K562 (cell line): ENCODE measurements around the gene SLC25A42. TPM values are rescaled to one million over a fixed set of nuclear protein-coding genes. Genes with fewer than 3 reads are reported as not detected.

Experiments
- ARNT ChIP-seq, 2 experiments: fragments of 450-650 bp; IDR thresholded peaks; 2 replicates each; pipeline ENCODE4 v1.6.1; 2016; ENCODE audit warnings: mild to moderate bottlenecking in 1 of 2
- CBFA2T2 ChIP-seq: fragments of 450-650 bp; conservative IDR thresholded peaks from 2 replicates; pipeline ENCODE4 v1.6.1; 2017; ENCODE audit warnings: mild to moderate bottlenecking
- FOS ChIP-seq: IDR thresholded peaks from 3 replicates; pipeline ENCODE4 v1.6.1; 2011; ENCODE audit not compliant: insufficient read length; ENCODE audit errors: extremely low read depth
- FOXJ3 ChIP-seq: sonication (generic); formaldehyde crosslinking; IDR thresholded peaks from 2 replicates; pipeline ENCODE4 v1.4.0; 2020; ENCODE audit warnings: mild to moderate bottlenecking, missing genetic modification reagents
- MED1 ChIP-seq: sonication (generic); formaldehyde crosslinking; IDR thresholded peaks from 2 replicates; pipeline ENCODE4 v1.8.1; 2023; ENCODE audit warnings: missing genetic modification reagents, borderline replicate concordance
- NBN ChIP-seq: fragments of 450-650 bp; IDR thresholded peaks from 2 replicates; pipeline ENCODE4 v1.6.1; 2016; ENCODE audit warnings: low read depth, mild to moderate bottlenecking
- NUFIP1 ChIP-seq: fragments of 450-650 bp; IDR thresholded peaks from 2 replicates; pipeline ENCODE4 v1.6.1; 2018; ENCODE audit not compliant: partially characterized antibody
- PCBP2 ChIP-seq: fragments of 200-400 bp; formaldehyde crosslinking; IDR thresholded peaks from 2 replicates; pipeline ENCODE4 v1.6.1; 2018; ENCODE audit warnings: low read length, low read depth, mild to moderate bottlenecking, moderate library complexity; ENCODE audit not compliant: poor library complexity, severe bottlenecking
- SRF ChIP-seq, 2 experiments: fragments of 250-450, 450-650 bp in 1 of 2; sonication (Bioruptor Pico) in 1 of 2; sonication (generic) in 1 of 2; formaldehyde crosslinking; IDR thresholded peaks; 2 replicates each; pipeline versions ENCODE4 v1.5.0 to v1.5.1; 2020 to 2022; ENCODE audit warnings: mild to moderate bottlenecking in 1 of 2, missing genetic modification reagents in 1 of 2
- TCF7L2 ChIP-seq: fragments of 150-350 bp; IDR thresholded peaks from 2 replicates; pipeline ENCODE4 v1.6.1; 2016; ENCODE audit warnings: low read depth, mild to moderate bottlenecking, low read length, moderate library complexity
- ZNF57 ChIP-seq: fragments of 450-650 bp; formaldehyde crosslinking; IDR thresholded peaks from 2 replicates; pipeline ENCODE4 v1.4.0; 2020; ENCODE audit warnings: mild to moderate bottlenecking, moderate library complexity
- polyA plus RNA-seq, 8 experiments: library from polyadenylated mRNA; depleted of rRNA in 4 of 8; stranded (reverse) in 5 of 8; unstranded in 3 of 8; fragments of >200 nt; fragmentation: Nextera tagmentation in 2 of 8; fragmentation: Illumina TruSeq in 1 of 8; extraction: Ambion mirVana in 2 of 8; extraction: Trizol in 1 of 8; gene quantifications; 2 replicates each; pipeline versions ENCODE4 v1.2.1 to v1.2.3, GENCODE V29; 2011 to 2014; ENCODE audit warnings: inconsistent platforms in 1 of 8, missing spikeins in 1 of 8
- total RNA-seq, 7 experiments: library from RNA; depleted of rRNA in 6 of 7; stranded (reverse); fragments of >200 nt in 6 of 7; fragmentation: Illumina TruSeq in 2 of 7; extraction: Trizol in 2 of 7; gene quantifications; 2 replicates each; pipeline versions ENCODE4 v1.2.1 to v1.2.3, GENCODE V29; 2011 to 2021; ENCODE audit warnings: low replicate concordance in 1 of 7
- TF ChIP-seq, protein P1 (sequence below): IDR thresholded peaks from 2 replicates; pipeline ENCODE4 v1.6.1; 2016; ENCODE audit warnings: missing genetic modification characterization, missing compliant biosample characterization
- TF ChIP-seq, protein P2 (sequence below): sonication (generic); formaldehyde crosslinking; IDR thresholded peaks from 2 replicates; pipeline ENCODE4 v1.8.0; 2022; ENCODE audit warnings: mild to moderate bottlenecking, missing genetic modification reagents
- TF ChIP-seq, protein P3 (sequence below): fragments of 450-650 bp; IDR thresholded peaks from 2 replicates; pipeline ENCODE4 v1.6.1; 2016; ENCODE audit warnings: low read depth
- TF ChIP-seq, protein P4 (sequence below): sonication (generic); formaldehyde crosslinking; IDR thresholded peaks from 2 replicates; pipeline ENCODE4 v1.8.1; 2023; ENCODE audit warnings: mild to moderate bottlenecking, missing genetic modification reagents

Gene SLC25A42
- total and polyA plus RNA-seq, 9 of the 15 experiments (the other 6 are each of a cell fraction or from before 2014, with no cell fraction given): 0.59 to 32.2 (median 14.1) TPM

DNA sequence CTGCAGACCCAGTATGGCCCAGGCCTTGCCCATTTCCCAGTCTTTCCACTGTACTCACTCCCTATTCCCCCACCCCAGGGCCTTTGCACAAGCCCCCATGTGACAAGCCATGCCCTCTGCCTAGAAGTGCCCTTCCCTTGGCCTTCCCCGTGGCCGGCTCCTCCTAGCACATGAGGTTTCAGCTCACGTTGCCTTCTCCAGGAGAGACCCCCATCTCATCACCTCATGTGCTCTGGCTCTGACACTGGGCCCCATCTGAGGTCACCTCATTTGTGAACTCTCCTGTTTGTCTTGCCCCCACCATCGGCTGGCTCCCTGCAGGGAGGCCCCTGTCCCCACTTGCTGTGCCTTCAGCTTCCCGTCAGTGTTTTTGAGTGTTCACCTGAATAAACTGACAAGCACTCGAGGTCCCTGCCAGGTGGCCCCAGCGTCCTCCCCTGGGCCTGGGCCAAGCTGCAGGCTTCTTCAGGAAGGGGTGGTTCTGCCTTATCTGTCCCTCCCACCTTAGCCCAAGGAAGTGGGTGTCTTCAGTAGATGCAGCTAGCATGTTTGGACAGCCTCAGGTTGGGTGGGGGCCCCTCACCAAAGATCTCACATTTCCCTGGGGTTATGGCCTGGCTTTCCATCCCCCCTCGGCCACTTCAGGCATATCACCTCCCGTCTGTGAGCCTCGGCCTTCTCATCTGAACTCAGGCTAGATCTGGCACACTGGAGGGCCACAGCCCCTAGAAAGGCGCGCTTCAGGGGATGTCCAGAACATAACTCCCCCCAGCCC, 3.8 kb upstream of the SLC25A42 start (continued):
- TF ChIP-seq FOXJ3: no peak
- TF ChIP-seq, protein P1, sequence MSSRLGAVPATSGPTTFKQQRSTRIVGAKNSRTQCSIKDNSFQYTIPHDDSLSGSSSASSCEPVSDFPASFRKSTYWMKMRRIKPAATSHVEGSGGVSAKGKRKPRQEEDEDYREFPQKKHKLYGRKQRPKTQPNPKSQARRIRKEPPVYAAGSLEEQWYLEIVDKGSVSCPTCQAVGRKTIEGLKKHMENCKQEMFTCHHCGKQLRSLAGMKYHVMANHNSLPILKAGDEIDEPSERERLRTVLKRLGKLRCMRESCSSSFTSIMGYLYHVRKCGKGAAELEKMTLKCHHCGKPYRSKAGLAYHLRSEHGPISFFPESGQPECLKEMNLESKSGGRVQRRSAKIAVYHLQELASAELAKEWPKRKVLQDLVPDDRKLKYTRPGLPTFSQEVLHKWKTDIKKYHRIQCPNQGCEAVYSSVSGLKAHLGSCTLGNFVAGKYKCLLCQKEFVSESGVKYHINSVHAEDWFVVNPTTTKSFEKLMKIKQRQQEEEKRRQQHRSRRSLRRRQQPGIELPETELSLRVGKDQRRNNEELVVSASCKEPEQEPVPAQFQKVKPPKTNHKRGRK: no peak
- TF ChIP-seq, protein P2, sequence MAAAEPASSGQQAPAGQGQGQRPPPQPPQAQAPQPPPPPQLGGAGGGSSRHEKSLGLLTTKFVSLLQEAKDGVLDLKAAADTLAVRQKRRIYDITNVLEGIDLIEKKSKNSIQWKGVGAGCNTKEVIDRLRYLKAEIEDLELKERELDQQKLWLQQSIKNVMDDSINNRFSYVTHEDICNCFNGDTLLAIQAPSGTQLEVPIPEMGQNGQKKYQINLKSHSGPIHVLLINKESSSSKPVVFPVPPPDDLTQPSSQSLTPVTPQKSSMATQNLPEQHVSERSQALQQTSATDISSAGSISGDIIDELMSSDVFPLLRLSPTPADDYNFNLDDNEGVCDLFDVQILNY: peak; percentile 82; the same call in 1 of the 2 replicates
- TF ChIP-seq, protein P3, sequence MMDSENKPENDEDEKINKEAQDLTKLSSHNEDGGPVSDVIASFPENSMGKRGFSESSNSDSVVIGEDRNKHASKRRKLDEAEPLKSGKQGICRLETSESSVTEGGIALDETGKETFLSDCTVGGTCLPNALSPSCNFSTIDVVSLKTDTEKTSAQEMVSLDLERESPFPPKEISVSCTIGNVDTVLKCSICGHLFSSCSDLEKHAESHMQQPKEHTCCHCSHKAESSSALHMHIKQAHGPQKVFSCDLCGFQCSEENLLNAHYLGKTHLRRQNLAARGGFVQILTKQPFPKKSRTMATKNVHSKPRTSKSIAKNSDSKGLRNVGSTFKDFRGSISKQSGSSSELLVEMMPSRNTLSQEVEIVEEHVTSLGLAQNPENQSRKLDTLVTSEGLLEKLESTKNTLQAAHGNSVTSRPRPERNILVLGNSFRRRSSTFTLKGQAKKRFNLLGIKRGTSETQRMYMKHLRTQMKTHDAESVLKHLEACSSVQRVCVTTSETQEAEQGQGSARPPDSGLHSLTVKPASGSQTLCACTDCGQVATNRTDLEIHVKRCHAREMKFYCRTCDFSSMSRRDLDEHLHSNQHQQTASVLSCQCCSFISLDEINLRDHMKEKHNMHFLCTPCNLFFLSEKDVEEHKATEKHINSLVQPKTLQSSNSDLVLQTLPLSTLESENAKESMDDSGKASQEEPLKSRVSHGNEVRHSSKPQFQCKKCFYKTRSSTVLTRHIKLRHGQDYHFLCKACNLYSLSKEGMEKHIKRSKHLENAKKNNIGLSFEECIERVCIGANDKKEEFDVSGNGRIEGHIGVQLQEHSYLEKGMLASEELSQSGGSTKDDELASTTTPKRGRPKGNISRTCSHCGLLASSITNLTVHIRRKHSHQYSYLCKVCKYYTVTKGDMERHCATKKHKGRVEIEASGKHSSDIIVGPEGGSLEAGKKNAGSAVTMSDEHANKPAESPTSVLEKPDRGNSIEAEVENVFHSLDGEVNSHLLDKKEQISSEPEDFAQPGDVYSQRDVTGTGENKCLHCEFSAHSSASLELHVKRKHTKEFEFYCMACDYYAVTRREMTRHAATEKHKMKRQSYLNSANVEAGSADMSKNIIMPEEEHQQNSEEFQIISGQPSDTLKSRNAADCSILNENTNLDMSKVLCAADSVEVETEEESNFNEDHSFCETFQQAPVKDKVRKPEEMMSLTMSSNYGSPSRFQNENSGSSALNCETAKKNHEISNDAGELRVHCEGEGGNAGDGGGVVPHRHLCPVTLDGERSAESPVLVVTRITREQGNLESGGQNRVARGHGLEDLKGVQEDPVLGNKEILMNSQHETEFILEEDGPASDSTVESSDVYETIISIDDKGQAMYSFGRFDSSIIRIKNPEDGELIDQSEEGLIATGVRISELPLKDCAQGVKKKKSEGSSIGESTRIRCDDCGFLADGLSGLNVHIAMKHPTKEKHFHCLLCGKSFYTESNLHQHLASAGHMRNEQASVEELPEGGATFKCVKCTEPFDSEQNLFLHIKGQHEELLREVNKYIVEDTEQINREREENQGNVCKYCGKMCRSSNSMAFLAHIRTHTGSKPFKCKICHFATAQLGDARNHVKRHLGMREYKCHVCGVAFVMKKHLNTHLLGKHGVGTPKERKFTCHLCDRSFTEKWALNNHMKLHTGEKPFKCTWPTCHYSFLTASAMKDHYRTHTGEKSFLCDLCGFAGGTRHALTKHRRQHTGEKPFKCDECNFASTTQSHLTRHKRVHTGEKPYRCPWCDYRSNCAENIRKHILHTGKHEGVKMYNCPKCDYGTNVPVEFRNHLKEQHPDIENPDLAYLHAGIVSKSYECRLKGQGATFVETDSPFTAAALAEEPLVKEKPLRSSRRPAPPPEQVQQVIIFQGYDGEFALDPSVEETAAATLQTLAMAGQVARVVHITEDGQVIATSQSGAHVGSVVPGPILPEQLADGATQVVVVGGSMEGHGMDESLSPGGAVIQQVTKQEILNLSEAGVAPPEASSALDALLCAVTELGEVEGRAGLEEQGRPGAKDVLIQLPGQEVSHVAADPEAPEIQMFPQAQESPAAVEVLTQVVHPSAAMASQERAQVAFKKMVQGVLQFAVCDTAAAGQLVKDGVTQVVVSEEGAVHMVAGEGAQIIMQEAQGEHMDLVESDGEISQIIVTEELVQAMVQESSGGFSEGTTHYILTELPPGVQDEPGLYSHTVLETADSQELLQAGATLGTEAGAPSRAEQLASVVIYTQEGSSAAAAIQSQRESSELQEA: no peak; the same call in 1 of the 2 replicates
- TF ChIP-seq ARNT (IDR thresholded peaks at IDR 0.05): peak; percentile 61 to 80
- TF ChIP-seq NBN: peak; percentile 66; the same call in 1 of the 2 replicates
- TF ChIP-seq MED1 (CRISPR knock-in tag): no peak
- no peak for TF ChIP-seq NUFIP1
- TF ChIP-seq PCBP2: no peak
- TF ChIP-seq SRF (CRISPR knock-in tag; IDR thresholded peaks at IDR 0.05): no peak
- TF ChIP-seq ZNF57: no peak
- no peak for TF ChIP-seq FOS
- TF ChIP-seq, protein P4, sequence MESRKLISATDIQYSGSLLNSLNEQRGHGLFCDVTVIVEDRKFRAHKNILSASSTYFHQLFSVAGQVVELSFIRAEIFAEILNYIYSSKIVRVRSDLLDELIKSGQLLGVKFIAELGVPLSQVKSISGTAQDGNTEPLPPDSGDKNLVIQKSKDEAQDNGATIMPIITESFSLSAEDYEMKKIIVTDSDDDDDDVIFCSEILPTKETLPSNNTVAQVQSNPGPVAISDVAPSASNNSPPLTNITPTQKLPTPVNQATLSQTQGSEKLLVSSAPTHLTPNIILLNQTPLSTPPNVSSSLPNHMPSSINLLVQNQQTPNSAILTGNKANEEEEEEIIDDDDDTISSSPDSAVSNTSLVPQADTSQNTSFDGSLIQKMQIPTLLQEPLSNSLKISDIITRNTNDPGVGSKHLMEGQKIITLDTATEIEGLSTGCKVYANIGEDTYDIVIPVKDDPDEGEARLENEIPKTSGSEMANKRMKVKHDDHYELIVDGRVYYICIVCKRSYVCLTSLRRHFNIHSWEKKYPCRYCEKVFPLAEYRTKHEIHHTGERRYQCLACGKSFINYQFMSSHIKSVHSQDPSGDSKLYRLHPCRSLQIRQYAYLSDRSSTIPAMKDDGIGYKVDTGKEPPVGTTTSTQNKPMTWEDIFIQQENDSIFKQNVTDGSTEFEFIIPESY: peak; percentile 72; the same call in 1 of the 2 replicates
- no peak for TF ChIP-seq TCF7L2
- TF ChIP-seq CBFA2T2: peak; percentile 99
